LNCAP (cell line): Measurements from ENCODE around the gene BAHCC1.

Source experiments
- CTCF ChIP-seq: fragments of 450-650 bp; IDR thresholded peaks from 2 replicates; pipeline ENCODE4 v1.5.1; 2017; ENCODE audit warnings: mild to moderate bottlenecking

The BAHCC1 gene

GRCh38 chr17:81445642-81446503, 50.6 kb downstream of the BAHCC1 start:
- no peak for TF ChIP-seq CTCF

GRCh38 chr17:81447331-81447933, 52.2 kb downstream of the BAHCC1 start:
- no peak for TF ChIP-seq CTCF

- TF ChIP-seq CTCF: no peak
Observed at GRCh38 chr17:81448442-81448841, 53.2 kb downstream of the BAHCC1 start.

GRCh38 chr17:81448950-81449349, 53.7 kb downstream of the BAHCC1 start:
- no peak for TF ChIP-seq CTCF

GRCh38 chr17:81449351-81449750, 54.1 kb downstream of the BAHCC1 start:
- no peak for TF ChIP-seq CTCF

- TF ChIP-seq CTCF: no peak
Observed at GRCh38 chr17:81451823-81452222, 56.6 kb downstream of the BAHCC1 start.

GRCh38 chr17:81452551-81452950, 57.3 kb downstream of the BAHCC1 start:
- TF ChIP-seq CTCF: no peak
